ENCODE measurements around the gene TM4SF1.

TM4SF1 gene

DNA sequence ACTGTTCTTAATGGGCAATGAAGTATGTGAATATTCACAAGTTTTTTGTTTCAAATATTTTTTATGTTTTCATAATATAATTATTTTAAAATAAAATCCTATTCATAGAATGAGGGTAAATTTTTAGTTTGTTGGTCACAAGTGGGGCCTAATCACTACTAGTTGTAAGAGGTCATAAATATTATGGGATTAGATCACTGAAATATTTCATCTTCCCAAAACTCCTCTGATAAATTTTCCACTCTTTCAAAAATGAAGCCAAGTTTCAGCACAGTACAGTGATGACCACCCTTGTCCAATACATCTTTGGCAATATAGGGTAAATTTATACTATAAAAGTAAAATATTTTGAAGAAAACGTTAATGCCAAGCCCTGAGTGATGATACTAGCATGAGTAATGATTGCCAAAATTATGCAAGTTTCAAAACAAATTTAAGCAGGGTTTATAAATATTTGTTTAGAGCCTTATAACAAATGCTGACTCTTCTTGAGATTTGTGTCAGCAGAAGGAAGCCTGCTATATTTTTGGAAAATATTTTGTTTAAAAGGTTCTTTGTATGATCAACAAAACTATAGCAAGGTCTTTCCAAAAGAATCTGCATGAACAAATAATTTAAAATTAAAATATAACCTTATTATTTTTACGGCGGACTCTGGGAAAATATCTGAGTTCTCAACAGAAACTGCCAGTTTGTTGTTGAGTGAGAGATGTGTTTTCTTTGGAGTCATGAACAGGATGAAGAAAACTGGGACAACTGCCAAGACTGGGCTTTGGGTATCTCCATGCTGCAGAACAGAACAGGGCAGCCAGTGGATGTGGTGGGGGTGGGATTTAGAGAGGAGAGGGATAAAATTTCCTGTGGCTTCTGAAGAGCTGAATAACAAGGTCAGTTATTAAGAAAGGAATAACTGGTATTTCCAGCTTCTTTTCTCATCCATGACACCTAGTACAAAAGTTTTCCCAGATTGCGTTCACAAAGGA is 17.9 kb upstream of the TM4SF1 start:
- DNase-seq (ENCODE audit: low spot score) = no peak
- TF ChIP-seq, protein P1, sequence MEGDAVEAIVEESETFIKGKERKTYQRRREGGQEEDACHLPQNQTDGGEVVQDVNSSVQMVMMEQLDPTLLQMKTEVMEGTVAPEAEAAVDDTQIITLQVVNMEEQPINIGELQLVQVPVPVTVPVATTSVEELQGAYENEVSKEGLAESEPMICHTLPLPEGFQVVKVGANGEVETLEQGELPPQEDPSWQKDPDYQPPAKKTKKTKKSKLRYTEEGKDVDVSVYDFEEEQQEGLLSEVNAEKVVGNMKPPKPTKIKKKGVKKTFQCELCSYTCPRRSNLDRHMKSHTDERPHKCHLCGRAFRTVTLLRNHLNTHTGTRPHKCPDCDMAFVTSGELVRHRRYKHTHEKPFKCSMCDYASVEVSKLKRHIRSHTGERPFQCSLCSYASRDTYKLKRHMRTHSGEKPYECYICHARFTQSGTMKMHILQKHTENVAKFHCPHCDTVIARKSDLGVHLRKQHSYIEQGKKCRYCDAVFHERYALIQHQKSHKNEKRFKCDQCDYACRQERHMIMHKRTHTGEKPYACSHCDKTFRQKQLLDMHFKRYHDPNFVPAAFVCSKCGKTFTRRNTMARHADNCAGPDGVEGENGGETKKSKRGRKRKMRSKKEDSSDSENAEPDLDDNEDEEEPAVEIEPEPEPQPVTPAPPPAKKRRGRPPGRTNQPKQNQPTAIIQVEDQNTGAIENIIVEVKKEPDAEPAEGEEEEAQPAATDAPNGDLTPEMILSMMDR (IDR thresholded peaks at IDR 0.05; ENCODE audit: extremely low read depth, missing control alignments) = no peak

DNA sequence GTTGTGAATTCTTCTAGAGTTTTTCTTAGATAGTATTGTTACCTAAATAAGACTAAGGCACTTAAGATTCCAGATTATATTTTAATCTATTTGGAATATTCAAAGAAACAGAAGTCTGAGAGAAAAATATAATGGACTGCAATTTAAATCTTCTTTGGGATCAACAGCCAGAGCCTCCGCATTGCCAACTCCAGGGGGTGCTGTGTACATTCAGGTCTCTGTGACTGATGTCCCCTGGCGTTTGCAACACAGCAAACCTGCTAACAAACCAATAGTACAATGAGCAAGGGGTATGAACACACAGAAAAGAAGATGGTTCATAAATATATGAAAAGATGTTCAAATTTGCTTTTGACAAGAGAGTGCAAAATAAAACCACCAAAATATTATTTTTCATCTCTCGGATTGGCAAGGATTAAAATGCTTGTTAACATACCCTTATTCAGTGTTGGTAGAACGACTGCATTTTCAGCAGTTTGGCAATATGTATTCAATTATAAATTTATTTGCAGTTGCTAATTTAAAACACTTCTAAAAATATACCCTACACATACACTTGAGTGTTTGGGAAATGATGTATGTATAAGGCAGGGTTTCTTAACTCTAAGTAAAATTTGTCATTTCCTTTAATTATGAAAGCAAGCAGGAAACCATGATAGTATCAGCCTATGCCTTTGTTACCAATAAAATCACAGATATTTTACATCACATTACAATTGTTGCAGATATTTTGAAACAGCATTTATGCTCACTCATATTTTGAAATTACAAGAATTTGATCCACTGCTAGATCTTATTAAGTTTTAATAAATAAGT is 16.1 kb upstream of the TM4SF1 start:
- TF ChIP-seq, protein P1 (IDR thresholded peaks at IDR 0.05; ENCODE audit: extremely low read depth, missing control alignments) = peak; percentile 58
- DNase-seq (ENCODE audit: low spot score) = peak; percentile 73

DNA sequence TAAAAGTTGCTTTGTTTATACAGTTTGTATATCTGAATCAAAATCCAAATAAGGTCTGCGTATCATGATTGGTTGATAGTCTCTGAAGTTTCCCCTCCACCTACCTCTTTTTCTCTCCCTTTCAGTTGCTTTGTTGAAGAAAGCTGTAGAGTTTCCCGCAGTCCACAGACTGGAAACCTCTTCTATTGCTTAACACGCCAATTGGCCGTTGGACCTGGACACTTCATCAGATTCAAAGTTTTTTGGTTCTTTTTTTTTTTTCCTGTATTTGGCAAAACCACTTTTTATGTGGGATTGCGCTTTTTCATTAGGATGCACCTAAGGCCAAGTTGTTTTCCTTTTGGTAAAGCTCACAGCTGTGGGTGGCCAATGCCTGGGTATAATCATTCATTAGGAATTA is 14.5 kb upstream of the TM4SF1 start:
- no peak for DNase-seq (ENCODE audit: low spot score)
- TF ChIP-seq, protein P1 (IDR thresholded peaks at IDR 0.05; ENCODE audit: extremely low read depth, missing control alignments) = no peak

DNA sequence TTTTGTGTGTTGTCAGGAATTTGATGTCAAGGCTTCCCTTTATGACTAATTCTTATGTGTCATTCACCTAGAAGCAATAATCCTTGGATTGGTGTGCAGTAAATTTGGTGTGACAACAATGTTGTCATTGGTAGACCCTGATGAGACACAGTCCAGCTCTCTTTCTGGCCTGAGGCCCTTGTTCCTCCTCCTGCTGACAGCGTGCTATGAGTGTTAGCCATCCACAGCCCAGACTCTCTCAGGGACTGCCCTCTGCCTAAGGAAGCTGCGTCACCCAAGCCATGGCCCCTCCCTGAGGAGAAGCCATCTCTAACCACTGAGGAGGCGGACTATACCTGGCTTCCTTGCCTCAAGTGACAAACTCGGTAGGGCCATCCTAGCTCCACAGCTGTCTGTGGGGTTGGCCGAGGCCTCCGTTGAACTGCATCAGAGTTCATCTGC is 13.3 kb upstream of the TM4SF1 start:
- no peak for DNase-seq (ENCODE audit: low spot score)
- TF ChIP-seq, protein P1 (IDR thresholded peaks at IDR 0.05; ENCODE audit: extremely low read depth, missing control alignments) = no peak

DNA sequence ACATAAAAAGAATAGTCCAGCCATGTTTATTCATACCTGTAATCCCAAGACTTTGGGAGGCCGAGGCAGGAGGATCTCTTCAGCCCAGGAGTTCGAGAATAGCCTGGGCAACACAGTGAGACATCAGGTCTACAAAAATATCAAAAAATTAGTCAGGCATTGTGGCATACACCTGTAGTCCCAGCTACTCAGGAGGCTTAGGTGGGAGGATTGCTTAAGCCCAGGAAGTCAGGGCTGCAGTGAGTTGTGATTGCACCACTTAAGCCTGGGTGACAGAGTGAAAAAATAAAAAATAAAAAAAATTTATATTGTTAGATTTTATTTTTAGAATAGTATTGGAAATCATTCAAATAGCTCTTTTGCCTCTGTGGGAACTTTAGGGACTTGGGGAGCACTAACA is 12.8 kb upstream of the TM4SF1 start:
- TF ChIP-seq, protein P1 (IDR thresholded peaks at IDR 0.05; ENCODE audit: extremely low read depth, missing control alignments) = no peak
- no peak for DNase-seq (ENCODE audit: low spot score)

DNA sequence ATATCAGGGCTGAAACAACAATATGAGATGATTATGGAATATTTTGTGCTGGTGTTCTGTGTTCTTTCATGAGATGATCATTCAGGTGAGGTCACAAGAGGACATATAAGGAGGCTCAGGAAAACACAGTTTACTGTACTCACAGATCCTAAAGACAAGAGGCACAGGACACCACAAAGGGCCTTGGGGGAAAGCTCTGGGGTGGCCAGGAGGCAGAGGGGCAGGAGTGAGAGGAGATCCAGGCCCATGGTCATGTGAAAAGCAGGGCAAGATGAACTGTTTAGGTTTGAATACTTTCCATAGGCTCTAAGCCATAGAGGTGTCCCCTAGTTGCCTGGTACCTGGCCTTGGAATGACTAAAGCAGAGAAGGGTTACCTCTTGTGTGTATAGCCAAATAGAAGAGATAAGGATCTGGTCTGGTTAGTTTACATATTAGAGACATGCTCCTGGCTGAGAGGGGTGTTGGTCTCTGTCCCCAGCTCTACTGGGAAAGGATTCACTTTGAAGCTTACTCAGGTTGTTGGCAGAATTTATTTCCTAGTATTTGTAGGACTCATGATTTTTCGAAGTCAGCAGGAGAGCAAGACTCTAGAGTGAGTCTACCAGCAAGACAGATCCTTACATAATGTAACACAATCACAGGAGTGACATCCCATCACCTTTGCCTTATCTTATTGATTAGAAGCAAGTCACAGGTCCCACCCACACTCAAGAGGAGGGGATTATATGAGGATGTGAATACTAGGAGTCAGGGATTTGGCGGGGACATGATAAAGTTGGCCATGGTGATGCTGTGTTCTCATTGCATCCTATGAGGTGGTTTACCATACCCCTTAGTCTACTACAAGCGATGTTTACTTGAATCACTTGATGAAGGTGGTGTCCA is 11.3 kb upstream of the TM4SF1 start:
- no peak for DNase-seq (ENCODE audit: low spot score)
- TF ChIP-seq, protein P1 (IDR thresholded peaks at IDR 0.05; ENCODE audit: extremely low read depth, missing control alignments) = no peak

All from GM20000 (cell line).